ENCODE measurements around the gene MAP3K15. TPM values are rescaled to one million over a fixed set of nuclear protein-coding genes. Genes with fewer than 3 reads are reported as not detected.

Gene MAP3K15
- total and polyA plus RNA-seq, 10 of the 15 experiments (the other 5 are each of a cell fraction or from before 2014, with no cell fraction given) = 0.03 to 0.16 TPM; not detected in 8

GRCh38 chrX:19557822-19558221 lies 42.5 kb upstream of the MAP3K15 start:
- Histone ChIP-seq H2AFZ (ENCODE audit: control insufficient read depth, low read depth, low read length) (no peak overlapping the region), H3K27me3 (replicated peaks in 1 of 2; ENCODE audit: control insufficient read depth in 2 of 2, insufficient read depth in 2 of 2, low read length in 1 of 2) (no peaks in the 10 kb centered on the region), H3K27ac (ENCODE audit: control insufficient read depth, insufficient read depth) (no peak overlapping the region), H3K4me1 (ENCODE audit: control insufficient read depth, insufficient read depth, low read length) (peaks cover 7% of the 10 kb centered on the region), H3K9ac (ENCODE audit: control insufficient read depth, insufficient read depth, low read length) (no peak overlapping the region), H3K4me2 (ENCODE audit: control insufficient read depth, insufficient read depth) (no peak overlapping the region), H3K36me3 (ENCODE audit: control insufficient read depth in 2 of 2, insufficient read depth in 2 of 2, low read length in 1 of 2) (peaks cover 3% of the 10 kb centered on the region in 2 experiments; a peak in 3 of 4 replicates), H3K9me3 (replicated peaks; ENCODE audit: control insufficient read depth, insufficient read depth, low read length) (no peaks in the 10 kb centered on the region), H4K20me1 (ENCODE audit: control insufficient read depth, insufficient read depth) (no peaks in the 10 kb centered on the region; the same call in 1 of the 2 replicates), H3K79me2 (ENCODE audit: control insufficient read depth, insufficient read depth, low read length) (no peaks in the 10 kb centered on the region), H3K4me3 (no peak overlapping the region)
- ChIA-PET RAD21 (ENCODE audit: unreplicated experiment) (no interaction called here), SMC1A (ENCODE audit: uncharacterized antibody, unreplicated experiment) (interaction anchor here (0.7 to 2.8 kb wide), 4 partner anchors 11 to 186 kb away, joined by 3 to 8 read pairs (median 4); no protein-coding TSS in a partner anchor), POLR2A (interaction anchor here (0.6 to 1.3 kb wide), 2 partner anchors 8 to 187 kb away, joined by 4 read pairs; no protein-coding TSS in a partner anchor), CTCF (interaction anchor here (0.8 kb wide), 1 partner anchor 175 kb away, joined by 3 read pairs; no protein-coding TSS in a partner anchor)
- in situ Hi-C loops (cut with MboI) = no loop called here
- intact Hi-C loops (cut with micrococcal nuclease; ENCODE audit: unreplicated experiment) = no loop called here
- no TSS peak for BruUV-seq (replicated peaks)
- TF ChIP-seq ESRRA (IDR thresholded peaks at IDR 0.05; ENCODE audit: low read length) (no peak), FOS (IDR thresholded peaks at IDR 0.05; ENCODE audit: borderline replicate concordance, extremely low read depth, insufficient read length) (no peak), ATF7 (IDR thresholded peaks at IDR 0.05; ENCODE audit: low read depth) (no peak), BACH1 (IDR thresholded peaks at IDR 0.05; ENCODE audit: borderline replicate concordance) (no peak), HCFC1 (IDR thresholded peaks at IDR 0.05; ENCODE audit: low read length) (no peak), TCF3 (IDR thresholded peaks at IDR 0.05; ENCODE audit: borderline replicate concordance, insufficient read depth, low read depth, low read length) (no peak), MYB (IDR thresholded peaks at IDR 0.05; ENCODE audit: borderline replicate concordance, low read depth, low read length) (no peak), RB1 (IDR thresholded peaks at IDR 0.05; ENCODE audit: borderline replicate concordance) (no peak), MEF2B (IDR thresholded peaks at IDR 0.05; ENCODE audit: partially characterized antibody, poor library complexity, severe bottlenecking) (no peak)
- DNase-seq (ENCODE audit: low read depth, low spot score) (no peak), FAIRE-seq (no peak), ATAC-seq (no peak)
- WGBS (ENCODE audit: insufficient coverage, insufficient replicate concordance, low lambda C conversion rate, missing lambda C conversion rate) = 37% methylated on average over 2 of the region's 2 CpGs
